HG03175 (cell line): Measurements from ENCODE around the gene SBSN.

Experiments used
- ATAC-seq: cut with Tn5 transposase; IDR thresholded peaks from one replicate; pipeline ENCODE4 v1.9.1; 2021; ENCODE audit warnings: mild to moderate bottlenecking, moderate library complexity; ENCODE audit not compliant: unreplicated experiment

The SBSN gene

GRCh38 chr19:35508129-35508528, 20.0 kb downstream of the SBSN start:
- ATAC-seq: no peak

DNA sequence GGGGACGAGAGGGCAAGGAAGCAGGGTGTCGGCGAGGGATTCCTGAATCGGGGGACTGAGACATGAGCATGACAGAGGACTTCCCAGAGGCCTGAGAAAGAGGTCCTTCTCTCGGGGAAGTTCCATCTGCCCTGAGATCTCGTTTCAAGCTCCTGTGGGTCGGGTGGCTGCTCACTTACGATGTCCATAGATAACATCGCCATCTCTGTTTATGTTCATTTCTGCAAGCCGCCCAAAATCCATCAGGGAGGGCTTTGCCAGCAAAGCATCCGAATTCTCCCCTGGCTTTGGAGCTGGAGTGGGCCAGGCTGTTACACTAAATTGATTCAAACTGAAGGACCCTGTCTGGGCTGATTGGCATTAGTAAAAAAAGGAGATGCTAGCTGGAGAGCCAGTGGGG, 20.6 kb downstream of the SBSN start:
- ATAC-seq: no peak

DNA sequence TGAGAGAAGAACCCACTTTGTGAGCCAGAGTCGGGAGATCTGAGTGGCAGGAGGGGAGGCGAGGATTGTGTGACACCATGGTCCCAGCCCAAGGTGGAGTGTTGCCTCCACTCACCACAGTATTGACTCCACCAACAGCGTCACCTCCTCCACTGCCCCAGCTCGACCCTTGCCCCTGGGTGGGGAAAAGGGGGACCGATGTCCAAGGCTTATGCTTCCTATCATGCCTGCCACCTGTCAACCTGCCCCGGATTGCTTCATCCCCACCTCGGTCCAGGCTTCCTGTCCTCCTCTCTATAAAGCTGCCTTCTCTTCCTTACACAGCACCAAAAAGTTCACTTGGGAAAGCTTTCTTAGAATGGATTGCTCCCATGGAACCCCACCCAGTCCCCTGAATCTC, 22.1 kb downstream of the SBSN start:
- ATAC-seq: no peak

GRCh38 chr19:35502751-35503150, 25.4 kb downstream of the SBSN start:
- no peak for ATAC-seq

DNA sequence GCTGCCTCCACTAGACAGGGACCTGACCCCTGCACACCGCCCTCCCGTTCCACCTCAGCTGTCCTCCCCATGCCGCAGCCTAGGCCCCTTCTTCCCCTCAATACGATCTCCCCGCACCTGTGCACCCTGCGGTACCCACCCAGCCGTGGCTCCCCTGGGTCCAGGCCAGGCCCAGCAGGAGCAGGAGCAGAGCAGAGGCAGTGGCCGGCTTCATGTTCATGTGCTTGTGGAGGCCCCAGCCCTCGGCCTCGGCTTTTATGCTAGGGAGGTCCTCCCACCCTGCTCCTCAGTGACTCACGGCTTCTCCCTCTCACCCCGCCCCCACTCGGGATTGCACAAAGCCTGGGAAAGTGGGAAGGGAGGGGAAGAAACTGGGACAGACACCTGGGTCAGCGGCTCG, 26.4 kb downstream of the SBSN start:
- no peak for ATAC-seq

DNA sequence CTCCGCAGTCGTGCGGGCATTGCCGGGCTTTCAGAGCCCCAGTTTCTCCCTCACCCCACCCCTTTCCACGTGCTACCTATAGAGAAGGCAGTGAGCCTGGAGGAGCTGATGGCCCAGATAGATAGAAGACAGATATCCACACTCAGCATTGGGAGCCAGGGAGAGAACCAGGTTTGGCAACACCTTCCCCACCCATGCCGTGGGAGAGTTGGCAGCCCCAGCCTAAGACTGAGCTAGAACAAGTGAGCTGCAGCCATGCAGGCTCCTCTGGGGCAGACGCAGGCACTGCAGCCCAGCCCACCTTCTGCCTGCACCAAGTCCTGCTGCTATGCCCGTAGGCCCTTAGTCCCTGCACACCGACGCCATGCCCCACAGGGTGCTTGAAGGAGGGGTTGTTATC, 27.5 kb downstream of the SBSN start:
- no peak for ATAC-seq

DNA sequence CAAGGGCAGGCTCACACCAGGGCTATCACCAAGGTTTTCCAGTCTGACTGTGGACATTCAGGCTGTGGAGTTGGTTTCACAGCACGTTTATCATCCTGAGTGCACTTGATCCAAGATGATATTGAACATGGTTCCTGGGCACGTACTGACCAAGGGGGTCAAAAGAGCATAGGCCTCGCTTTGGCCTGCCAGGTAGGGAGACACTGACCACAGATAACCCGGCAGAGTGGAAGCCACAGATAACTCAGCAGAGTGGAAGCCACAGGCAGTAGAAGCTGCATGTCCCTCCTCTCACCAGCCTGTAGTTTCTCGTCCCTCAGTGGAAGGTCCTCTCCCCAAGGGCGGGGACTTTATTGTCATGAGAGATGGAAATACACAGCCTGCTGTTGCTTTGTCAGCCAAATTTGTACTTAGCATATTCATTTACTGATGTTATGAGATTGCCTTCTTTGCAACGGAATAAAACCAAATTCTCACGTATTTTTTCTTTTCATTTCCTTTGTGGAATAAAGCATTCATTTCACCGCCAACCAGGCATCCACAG, 29.1 kb downstream of the SBSN start:
- ATAC-seq: no peak

GRCh38 chr19:35498220-35498619, 29.9 kb downstream of the SBSN start:
- ATAC-seq: no peak

GRCh38 chr19:35497406-35497805, 30.7 kb downstream of the SBSN start:
- ATAC-seq: no peak

GRCh38 chr19:35495107-35496064, 32.7 kb downstream of the SBSN start:
- no peak for ATAC-seq

DNA sequence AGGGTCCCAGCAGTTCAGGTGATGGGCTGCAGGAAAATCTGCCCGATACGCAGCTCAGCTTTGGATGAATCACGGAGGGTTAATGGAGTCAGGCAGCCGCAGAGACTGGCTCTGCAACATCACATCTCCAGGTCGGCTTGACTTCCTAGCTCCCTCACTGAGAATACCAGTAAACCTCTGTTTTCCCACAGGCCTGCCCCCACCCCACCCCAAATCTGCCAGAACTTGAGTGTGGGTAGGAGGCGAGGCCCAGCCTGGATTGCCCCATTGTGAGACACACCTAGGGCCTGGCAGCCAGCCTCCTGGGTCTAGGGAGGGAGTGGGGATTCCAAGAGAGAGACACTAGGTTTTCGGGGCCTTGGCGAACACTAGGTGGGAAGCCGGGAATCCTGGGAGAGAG, 34.1 kb downstream of the SBSN start:
- ATAC-seq: no peak

- ATAC-seq: no peak
Observed at GRCh38 chr19:35491836-35492360, 36.2 kb downstream of the SBSN start.

DNA sequence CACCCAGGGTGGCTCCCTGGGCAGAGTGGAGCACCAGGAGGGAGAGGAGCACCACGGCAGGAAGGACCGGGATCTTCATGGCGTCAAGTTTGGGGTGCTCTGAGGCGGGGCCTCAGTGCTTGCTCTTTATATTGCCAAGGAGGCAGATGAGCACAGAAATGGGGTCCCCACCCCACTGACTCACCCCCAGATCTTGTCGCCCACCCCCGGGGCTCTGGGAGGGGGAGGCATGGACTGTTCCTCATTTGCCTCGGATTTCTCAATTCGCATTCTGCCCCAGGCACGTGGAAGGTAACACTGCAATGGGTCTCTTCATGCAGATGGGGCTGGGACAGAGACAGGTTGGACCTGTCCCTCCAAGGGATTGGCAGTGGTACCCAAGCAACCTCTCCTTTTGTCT, 37.7 kb downstream of the SBSN start, which contains the start of gene KRTDAP:
TSS of gene KRTDAP (minus strand) at position 101 of the 400 bp plus-strand sequence. CDS start at position 79, 22 bp downstream.
- ATAC-seq: no peak

- ATAC-seq: no peak
Observed at GRCh38 chr19:35488677-35489076, 39.4 kb downstream of the SBSN start.

- no peak for ATAC-seq
Observed at GRCh38 chr19:35487656-35488182, 40.4 kb downstream of the SBSN start.

GRCh38 chr19:35486268-35486708, 41.8 kb downstream of the SBSN start:
- no peak for ATAC-seq

DNA sequence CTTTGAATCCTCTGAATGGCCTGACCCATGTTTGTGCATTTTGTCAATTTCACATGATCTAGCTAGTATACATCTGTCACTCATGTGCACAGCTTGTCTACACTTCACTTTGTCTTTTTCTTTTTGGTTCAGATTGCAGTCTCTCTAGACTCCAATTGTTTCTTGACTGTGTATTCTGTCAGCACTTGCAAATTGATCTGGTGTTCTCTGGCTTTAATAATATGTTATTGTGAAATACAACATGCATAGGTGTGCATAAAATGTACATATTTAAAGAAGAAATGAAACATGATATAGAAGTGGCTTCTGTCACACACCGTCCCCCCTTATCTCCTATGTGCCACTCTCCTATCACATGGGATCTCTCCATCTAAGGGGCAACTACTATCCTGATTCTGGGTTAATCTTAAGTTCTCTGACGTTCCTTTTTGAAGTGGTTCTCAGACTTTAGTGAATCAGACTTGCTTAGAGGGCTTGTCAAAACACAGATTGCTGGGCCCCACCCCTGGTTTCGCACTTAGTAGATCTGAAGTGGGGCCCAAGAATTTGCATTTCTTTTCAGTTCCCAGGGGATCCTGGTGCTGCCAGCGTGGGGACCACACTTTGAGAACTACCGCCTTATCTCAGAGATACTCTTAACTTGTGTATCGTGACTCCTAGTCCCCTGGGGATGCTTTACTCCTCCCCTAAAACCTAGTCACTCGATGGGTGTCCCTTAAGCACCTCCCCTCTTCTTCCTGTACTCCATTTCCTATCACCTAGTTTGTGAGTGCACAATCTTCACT, 43.7 kb downstream of the SBSN start:
- no peak for ATAC-seq

GRCh38 chr19:35483089-35483488, 45.0 kb downstream of the SBSN start:
- no peak for ATAC-seq

- ATAC-seq: no peak
Observed at GRCh38 chr19:35478794-35479677, 49.1 kb downstream of the SBSN start.

DNA sequence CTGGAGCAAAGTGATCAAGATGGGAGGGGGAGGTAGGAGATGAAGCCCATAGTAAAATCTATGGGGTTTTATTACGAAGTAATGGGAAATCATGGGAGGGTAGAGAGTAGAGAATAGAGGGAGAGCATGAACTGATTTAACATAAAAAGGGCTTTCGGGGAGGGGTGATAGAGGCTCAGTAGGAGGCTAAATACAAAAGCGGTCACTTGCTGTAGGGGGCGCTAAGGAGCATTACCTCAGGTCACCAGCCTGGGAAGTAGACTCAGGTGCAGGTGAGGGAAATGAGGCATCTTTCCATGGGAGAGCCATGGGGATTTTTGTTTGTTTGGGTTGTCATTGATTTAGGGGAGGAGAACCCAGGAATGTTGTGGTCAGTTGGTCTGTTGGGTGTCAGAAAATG, 52.0 kb downstream of the SBSN start:
- no peak for ATAC-seq
